Calu3 (cell line): ENCODE data around the gene UGT2B7. TPM values are rescaled to one million over a fixed set of nuclear protein-coding genes. Genes with fewer than 3 reads are reported as not detected.

Experiments
- BruUV-seq: library from RNA; stranded (reverse); fragments of 400-500 nt; replicated peaks from 2 replicates; lab custom pipeline; 2021; lab: Mats Ljungman, UMichigan
- CTCF ChIA-PET: fragments of 300-600 bp; sonication (Branson Sonifier 250); formaldehyde crosslinking; loops from one replicate; lab custom pipeline; 2022; ENCODE audit warnings: antibody characterized with exemption; lab: Charles Lee
- DNase-seq: peaks from one replicate; pipeline ENCODE4 v3.0.0; 2022
- H3K27ac Mint-ChIP-seq: one replicate; pipeline ENCODE4 v1.8.0; 2022; ENCODE audit warnings: mixed read lengths; ENCODE audit not compliant: unreplicated experiment
- H3K27me3 Mint-ChIP-seq: one replicate; pipeline ENCODE4 v1.8.0; 2022; ENCODE audit warnings: mixed read lengths; ENCODE audit not compliant: unreplicated experiment
- H3K36me3 Mint-ChIP-seq: one replicate; pipeline ENCODE4 v1.8.0; 2022; ENCODE audit warnings: mild to moderate bottlenecking, moderate library complexity, mixed read lengths; ENCODE audit not compliant: insufficient read depth, unreplicated experiment
- H3K4me1 Mint-ChIP-seq: one replicate; pipeline ENCODE4 v1.8.0; 2022; ENCODE audit warnings: mild to moderate bottlenecking, low read depth, mixed read lengths; ENCODE audit not compliant: unreplicated experiment
- H3K4me3 Mint-ChIP-seq: one replicate; pipeline ENCODE4 v1.8.0; 2022; ENCODE audit warnings: mild to moderate bottlenecking, low read depth, moderate library complexity, mixed read lengths; ENCODE audit not compliant: unreplicated experiment
- H3K9me3 Mint-ChIP-seq: one replicate; pipeline ENCODE4 v1.8.0; 2022; ENCODE audit warnings: low read depth, mixed read lengths; ENCODE audit not compliant: unreplicated experiment
- intact Hi-C: fragments of 100-400 bp; cut with micrococcal nuclease; formaldehyde crosslinking; loops from one replicate; pipeline ENCODE4 v1.10.0; 2022; ENCODE audit not compliant: unreplicated experiment
- total RNA-seq: library from RNA; stranded (reverse); gene quantifications from 2 replicates; pipeline ENCODE4 v1.2.3, GENCODE V29; 2022
- TF ChIP-seq, protein P1 (sequence below): fragments of 200-600 bp; IDR thresholded peaks from one replicate; pipeline ENCODE4 v1.8.0; 2022; ENCODE audit warnings: antibody characterized with exemption; ENCODE audit not compliant: unreplicated experiment

Gene UGT2B7
- total RNA-seq, 1 experiment from 2014 or later = 25.5 TPM

DNA sequence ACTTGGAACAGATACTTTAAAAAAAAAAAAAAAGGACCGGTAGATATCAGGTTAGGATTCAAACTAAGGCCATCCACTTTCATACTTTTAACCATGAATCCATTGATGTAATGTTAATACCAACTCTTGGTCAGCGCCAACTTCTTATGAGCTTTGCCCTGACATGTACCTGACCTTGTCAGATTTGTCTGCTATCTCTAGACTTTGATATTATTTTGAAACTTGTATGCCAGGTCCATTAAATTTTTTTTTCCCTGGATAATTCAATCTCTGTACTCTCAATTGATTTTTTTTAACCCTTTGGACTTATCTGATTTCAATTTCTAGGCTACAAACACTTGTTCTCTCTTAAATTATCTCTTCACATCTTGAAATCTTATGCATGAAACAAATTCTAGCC, 27.2 kb upstream of the UGT2B7 start:
- TF ChIP-seq, protein P1, sequence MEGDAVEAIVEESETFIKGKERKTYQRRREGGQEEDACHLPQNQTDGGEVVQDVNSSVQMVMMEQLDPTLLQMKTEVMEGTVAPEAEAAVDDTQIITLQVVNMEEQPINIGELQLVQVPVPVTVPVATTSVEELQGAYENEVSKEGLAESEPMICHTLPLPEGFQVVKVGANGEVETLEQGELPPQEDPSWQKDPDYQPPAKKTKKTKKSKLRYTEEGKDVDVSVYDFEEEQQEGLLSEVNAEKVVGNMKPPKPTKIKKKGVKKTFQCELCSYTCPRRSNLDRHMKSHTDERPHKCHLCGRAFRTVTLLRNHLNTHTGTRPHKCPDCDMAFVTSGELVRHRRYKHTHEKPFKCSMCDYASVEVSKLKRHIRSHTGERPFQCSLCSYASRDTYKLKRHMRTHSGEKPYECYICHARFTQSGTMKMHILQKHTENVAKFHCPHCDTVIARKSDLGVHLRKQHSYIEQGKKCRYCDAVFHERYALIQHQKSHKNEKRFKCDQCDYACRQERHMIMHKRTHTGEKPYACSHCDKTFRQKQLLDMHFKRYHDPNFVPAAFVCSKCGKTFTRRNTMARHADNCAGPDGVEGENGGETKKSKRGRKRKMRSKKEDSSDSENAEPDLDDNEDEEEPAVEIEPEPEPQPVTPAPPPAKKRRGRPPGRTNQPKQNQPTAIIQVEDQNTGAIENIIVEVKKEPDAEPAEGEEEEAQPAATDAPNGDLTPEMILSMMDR = no peak
- H3K4me1 Mint-ChIP-seq = peaks cover 26% of the 10 kb centered on the region
- intact Hi-C loops = no loop called here
- no peaks in the 10 kb centered on the region for H3K27me3 Mint-ChIP-seq
- peaks cover 7% of the 10 kb centered on the region for H3K36me3 Mint-ChIP-seq
- BruUV-seq = no TSS peak
- H3K4me3 Mint-ChIP-seq = no peak overlapping the region
- CTCF ChIA-PET = no interaction called here
- peaks cover 2% of the 10 kb centered on the region for H3K9me3 Mint-ChIP-seq
- H3K27ac Mint-ChIP-seq = no peak overlapping the region
- DNase-seq = no peak

DNA sequence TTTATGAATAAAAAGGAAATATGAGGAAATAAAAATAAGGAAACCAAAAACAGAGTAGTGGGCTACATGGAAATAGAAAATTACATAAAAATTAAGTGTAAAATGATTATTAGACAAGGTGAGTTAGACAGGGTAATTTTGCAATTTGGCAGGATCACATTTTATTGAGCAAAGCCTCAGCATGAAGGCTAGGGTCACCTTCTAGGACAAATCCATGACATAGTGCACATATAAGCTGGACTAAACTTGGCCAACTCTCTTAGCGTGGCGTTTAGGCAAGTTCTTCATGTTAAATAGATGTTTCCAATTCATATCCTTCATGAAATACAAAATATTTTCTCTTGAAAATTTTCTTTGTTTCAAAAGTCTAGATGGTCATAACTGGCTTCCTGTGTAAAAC, 25.7 kb upstream of the UGT2B7 start:
- H3K36me3 Mint-ChIP-seq = peaks cover 12% of the 10 kb centered on the region
- no TSS peak for BruUV-seq
- TF ChIP-seq, protein P1 = no peak
- H3K27me3 Mint-ChIP-seq = no peaks in the 10 kb centered on the region
- no peak overlapping the region for H3K27ac Mint-ChIP-seq
- H3K9me3 Mint-ChIP-seq = peaks cover 2% of the 10 kb centered on the region
- no peak for DNase-seq
- H3K4me1 Mint-ChIP-seq = peaks cover 36% of the 10 kb centered on the region
- CTCF ChIA-PET = no interaction called here
- H3K4me3 Mint-ChIP-seq = no peak overlapping the region
- intact Hi-C loops = no loop called here

DNA sequence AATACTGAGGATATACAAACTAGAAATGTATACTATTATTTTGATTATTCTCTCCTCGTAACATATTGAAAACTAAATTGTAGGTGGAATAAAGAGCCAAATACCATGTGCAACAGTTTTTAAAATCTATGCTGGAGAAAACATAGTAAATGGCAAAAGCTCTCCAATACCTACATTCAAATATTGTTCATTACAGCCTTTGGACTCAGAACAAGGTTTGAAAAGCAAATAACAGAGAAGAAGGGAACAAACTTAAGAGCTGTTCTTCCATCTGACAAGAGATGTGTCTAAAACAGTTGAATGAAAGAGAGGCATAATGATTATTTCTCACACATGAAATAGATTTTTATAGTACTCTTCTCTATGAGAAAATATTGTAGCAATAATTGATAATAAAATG, 25.0 kb upstream of the UGT2B7 start:
- intact Hi-C loops = no loop called here

DNA sequence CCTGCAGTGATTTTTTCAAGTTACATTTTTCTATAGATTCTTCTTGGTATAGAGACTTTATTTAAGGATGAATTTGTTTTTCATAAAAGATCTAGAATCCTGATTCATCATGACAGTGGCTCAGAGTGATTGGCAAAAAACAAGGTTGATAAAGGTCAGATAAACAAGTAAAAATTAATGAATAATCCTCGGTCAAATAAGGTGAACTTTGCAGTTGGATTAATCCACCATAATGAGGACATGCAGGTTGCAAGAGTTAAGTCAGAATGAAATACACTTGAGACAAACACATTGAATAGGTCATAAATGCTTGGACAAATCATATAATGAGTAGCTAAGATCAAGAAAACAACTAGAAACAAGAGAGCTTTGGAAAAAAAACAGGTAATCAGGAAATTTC, 22.9 kb upstream of the UGT2B7 start:
- Mint-ChIP-seq H3K9me3 (no peaks in the 10 kb centered on the region), H3K36me3 (peaks cover 5% of the 10 kb centered on the region), H3K4me3 (no peak overlapping the region), H3K27ac (no peak overlapping the region), H3K27me3 (no peaks in the 10 kb centered on the region), H3K4me1 (peaks cover 24% of the 10 kb centered on the region)
- CTCF ChIA-PET = no interaction called here
- intact Hi-C loops = no loop called here
- TF ChIP-seq, protein P1 = no peak
- BruUV-seq = no TSS peak
- DNase-seq = no peak

More for the DNA sequence above, 25.0 kb upstream of the UGT2B7 start:
- Mint-ChIP-seq H3K36me3 (peaks cover 12% of the 10 kb centered on the region), H3K9me3 (peaks cover 2% of the 10 kb centered on the region), H3K27ac (no peak overlapping the region), H3K4me3 (no peak overlapping the region), H3K4me1 (peaks cover 37% of the 10 kb centered on the region), H3K27me3 (no peaks in the 10 kb centered on the region)
- CTCF ChIA-PET = no interaction called here
- BruUV-seq = no TSS peak
- TF ChIP-seq, protein P1 = no peak
- no peak for DNase-seq
